HEK293 (cell line): Measurements from ENCODE around the gene RDH16.

ENCODE experiments used
- CTCF ChIA-PET: fragments of 350-600 bp; formaldehyde crosslinking; extraction: SDS; loops from one replicate; lab custom pipeline; 2021; ENCODE audit warnings: antibody characterized with exemption; lab: Yijun Ruan, JAX
- POLR2A ChIA-PET: fragments of 300-600 bp; formaldehyde crosslinking; extraction: SDS; loops from one replicate; lab custom pipeline; 2020; ENCODE audit warnings: antibody characterized with exemption, inconsistent platforms; lab: Yijun Ruan, JAX
- H3K27ac ChIP-seq: fragments of 200-500 bp; sonication (Bioruptor generic); 2 replicates; pipeline ENCODE4 v1.5.1; 2014; ENCODE audit warnings: low read depth, low read length, control low read depth, inconsistent platforms; ENCODE audit errors: extremely low read depth
- H3K36me3 ChIP-seq, 2 experiments: fragments of 200-500 bp in 1 of 2; sonication (Bioruptor generic) in 1 of 2; 1 replicate in 1 of 2; 2 replicates in 1 of 2; pipeline ENCODE4 v1.5.1; 2014 to 2017; ENCODE audit warnings: inconsistent platforms in 2 of 2, low read length in 2 of 2; ENCODE audit not compliant: control insufficient read depth in 2 of 2, insufficient read depth in 1 of 2
- H3K4me1 ChIP-seq: fragments of 200-500 bp; sonication (Bioruptor generic); 2 replicates; pipeline ENCODE4 v1.5.1; 2014; ENCODE audit warnings: mild to moderate bottlenecking, low read length, inconsistent platforms; ENCODE audit not compliant: control insufficient read depth, insufficient read depth
- H3K4me3 ChIP-seq: 2 replicates; pipeline ENCODE4 v1.5.1; 2011; ENCODE audit warnings: low read depth, mild to moderate bottlenecking, control low read depth, low read length, moderate library complexity
- H3K9me3 ChIP-seq: fragments of 200-500 bp; sonication (Bioruptor generic); 2 replicates; pipeline ENCODE4 v1.5.1; 2014; ENCODE audit warnings: low read depth, low read length, inconsistent platforms; ENCODE audit not compliant: control insufficient read depth, insufficient read depth
- BCL11B ChIP-seq: fragments of 450-650 bp; formaldehyde crosslinking; IDR thresholded peaks from 2 replicates; pipeline ENCODE4 v1.5.1; 2016; ENCODE audit warnings: low read depth, missing biosample characterization, missing genetic modification characterization
- KLF16 ChIP-seq: fragments of 450-650 bp; formaldehyde crosslinking; IDR thresholded peaks from 2 replicates; pipeline ENCODE4 v1.5.1; 2017; ENCODE audit warnings: missing biosample characterization, missing genetic modification characterization
- KLF7 ChIP-seq: fragments of 450-650 bp; formaldehyde crosslinking; IDR thresholded peaks from 2 replicates; pipeline ENCODE4 v1.5.1; 2016; ENCODE audit warnings: missing biosample characterization, missing genetic modification characterization, borderline replicate concordance
- SALL2 ChIP-seq: fragments of 450-650 bp; formaldehyde crosslinking; IDR thresholded peaks from 2 replicates; pipeline ENCODE4 v1.5.0; 2017; ENCODE audit warnings: missing biosample characterization, mild to moderate bottlenecking, missing genetic modification characterization, borderline replicate concordance
- ZBTB8A ChIP-seq: fragments of 450-650 bp; formaldehyde crosslinking; IDR thresholded peaks from 2 replicates; pipeline ENCODE4 v1.5.1; 2016; ENCODE audit warnings: missing biosample characterization, missing genetic modification characterization
- ZFHX2 ChIP-seq: fragments of 450-650 bp; formaldehyde crosslinking; conservative IDR thresholded peaks from 2 replicates; pipeline ENCODE4 v1.5.1; 2016; ENCODE audit warnings: missing biosample characterization, missing genetic modification characterization
- ZNF121 ChIP-seq: fragments of 450-650 bp; formaldehyde crosslinking; IDR thresholded peaks from 2 replicates; pipeline ENCODE4 v1.5.1; 2016; ENCODE audit warnings: missing biosample characterization, missing genetic modification characterization
- ZNF184 ChIP-seq: fragments of 450-650 bp; IDR thresholded peaks from 2 replicates; pipeline ENCODE4 v1.5.1; 2018; ENCODE audit warnings: missing biosample characterization, mild to moderate bottlenecking, missing genetic modification characterization
- ZNF560 ChIP-seq: fragments of 450-650 bp; formaldehyde crosslinking; IDR thresholded peaks from 2 replicates; pipeline ENCODE4 v1.5.1; 2017; ENCODE audit warnings: missing biosample characterization, missing genetic modification characterization, borderline replicate concordance
- ZNF664 ChIP-seq: fragments of 450-650 bp; formaldehyde crosslinking; IDR thresholded peaks from 2 replicates; pipeline ENCODE4 v1.5.1; 2016; ENCODE audit warnings: missing biosample characterization, missing genetic modification characterization
- ZNF692 ChIP-seq: fragments of 450-650 bp; formaldehyde crosslinking; IDR thresholded peaks from 2 replicates; pipeline ENCODE4 v1.5.1; 2016; ENCODE audit warnings: missing biosample characterization, missing genetic modification characterization
- ZNF704 ChIP-seq: fragments of 450-650 bp; formaldehyde crosslinking; IDR thresholded peaks from 2 replicates; pipeline ENCODE4 v1.5.1; 2016; ENCODE audit warnings: missing biosample characterization, missing genetic modification characterization
- ZSCAN16 ChIP-seq: fragments of 450-650 bp; formaldehyde crosslinking; IDR thresholded peaks from 2 replicates; pipeline ENCODE4 v1.5.1; 2016; ENCODE audit warnings: missing biosample characterization, missing genetic modification characterization
- ZXDB ChIP-seq: fragments of 450-650 bp; formaldehyde crosslinking; IDR thresholded peaks from 2 replicates; pipeline ENCODE4 v1.5.1; 2016; ENCODE audit warnings: missing biosample characterization, missing genetic modification characterization
- TF ChIP-seq, protein P1 (sequence below): fragments of 450-650 bp; formaldehyde crosslinking; IDR thresholded peaks from 2 replicates; pipeline ENCODE4; 2016; ENCODE audit warnings: missing biosample characterization, missing genetic modification characterization
- TF ChIP-seq, protein P2 (sequence below): fragments of 450-650 bp; formaldehyde crosslinking; IDR thresholded peaks from 2 replicates; pipeline ENCODE4 v1.5.1; 2016; ENCODE audit warnings: missing biosample characterization, missing genetic modification characterization

Gene RDH16

DNA sequence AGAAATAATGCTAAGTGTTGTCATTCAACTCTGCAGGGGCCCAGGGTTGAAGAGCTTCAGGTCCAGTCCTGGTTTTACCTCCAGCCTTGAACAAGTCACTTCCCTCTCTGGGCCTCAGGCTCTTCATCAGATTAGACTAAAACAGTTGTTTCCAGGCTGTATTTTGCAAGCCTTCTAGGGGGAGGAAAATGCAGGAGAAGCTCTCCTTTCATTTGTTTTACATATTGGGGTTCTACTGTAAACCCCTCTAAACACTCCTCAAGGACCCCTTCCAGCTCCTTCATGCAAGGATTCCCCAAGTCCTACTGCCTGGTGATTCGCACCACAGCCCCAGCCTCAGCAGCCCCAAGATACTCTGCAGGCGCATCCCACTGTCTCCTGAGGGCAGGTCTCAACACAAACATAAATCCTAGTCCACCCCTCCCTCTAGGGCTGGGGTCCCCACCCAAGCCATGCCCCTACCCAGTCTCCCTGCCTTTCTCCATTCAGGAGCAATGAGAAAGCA lies 25.9 kb downstream of the RDH16 start:
- no peak for TF ChIP-seq KLF7 (tag by site-specific recombination)
- 0 out of 2 replicates have a peak, but pooled peaks have one; percentile 16 for TF ChIP-seq ZNF184
- Histone ChIP-seq H3K9me3 (no peaks in the 10 kb centered on the region), H3K27ac (no peak overlapping the region), H3K4me3 (no peak overlapping the region), H3K4me1 (no peaks in the 10 kb centered on the region), H3K36me3 (no peaks in the 10 kb centered on the region)
- CTCF ChIA-PET, result interaction anchor here (0.5 to 1.5 kb wide), 6 partner anchors 33 to 1576 kb away, joined by 3 to 4 read pairs (median 3); no protein-coding TSS in a partner anchor
- POLR2A ChIA-PET, result no interaction called here

DNA sequence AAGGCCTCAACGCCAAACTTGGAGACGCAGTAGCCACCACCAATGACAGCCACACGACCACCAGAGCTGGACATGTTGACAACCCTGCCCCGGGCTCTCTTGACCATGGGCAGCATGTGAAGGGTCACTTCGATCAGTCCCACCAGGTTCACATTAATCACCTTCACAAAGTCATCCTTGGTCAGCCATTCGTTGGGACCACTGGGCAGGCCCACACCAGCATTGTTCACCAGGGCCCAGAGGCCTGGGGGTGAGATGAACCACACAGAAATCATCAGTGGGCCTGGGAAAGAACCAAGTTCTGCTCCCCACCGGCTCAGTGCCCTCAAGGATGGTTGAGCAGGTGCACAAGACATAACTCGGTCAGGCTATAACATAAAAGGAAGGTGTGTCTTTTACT lies 27.2 kb downstream of the RDH16 start:
- CTCF ChIA-PET, result no interaction called here

GRCh38 chr12:56929780-56930179 lies 27.6 kb downstream of the RDH16 start:
- Histone ChIP-seq H3K4me1 (no peaks in the 10 kb centered on the region), H3K36me3 (no peaks in the 10 kb centered on the region), H3K27ac (no peak overlapping the region), H3K9me3 (no peaks in the 10 kb centered on the region), H3K4me3 (no peak overlapping the region)
- ChIA-PET POLR2A (no interaction called here), CTCF (no interaction called here)
- TF ChIP-seq ZFHX2 (tag by site-specific recombination), result peak; percentile 36; the same call in 1 of the 2 replicates
- TF ChIP-seq ZNF121, result no peak

More for the DNA sequence above, 27.2 kb downstream of the RDH16 start:
- Histone ChIP-seq H3K27ac (no peak overlapping the region), H3K36me3 (no peaks in the 10 kb centered on the region), H3K4me3 (no peak overlapping the region), H3K9me3 (no peaks in the 10 kb centered on the region), H3K4me1 (no peaks in the 10 kb centered on the region)
- POLR2A ChIA-PET, result no interaction called here
- TF ChIP-seq ZNF692 (tag by site-specific recombination) (no peak), KLF16 (tag by site-specific recombination) (no peak), SALL2 (no peak), ZBTB8A (no peak), ZNF560 (no peak), ZXDB (tag by site-specific recombination) (no peak), BCL11B (tag by site-specific recombination) (no peak), ZNF664 (tag by site-specific recombination) (no peak), ZSCAN16 (tag by site-specific recombination) (no peak), ZNF704 (tag by site-specific recombination) (no peak)
- TF ChIP-seq, protein P1, sequence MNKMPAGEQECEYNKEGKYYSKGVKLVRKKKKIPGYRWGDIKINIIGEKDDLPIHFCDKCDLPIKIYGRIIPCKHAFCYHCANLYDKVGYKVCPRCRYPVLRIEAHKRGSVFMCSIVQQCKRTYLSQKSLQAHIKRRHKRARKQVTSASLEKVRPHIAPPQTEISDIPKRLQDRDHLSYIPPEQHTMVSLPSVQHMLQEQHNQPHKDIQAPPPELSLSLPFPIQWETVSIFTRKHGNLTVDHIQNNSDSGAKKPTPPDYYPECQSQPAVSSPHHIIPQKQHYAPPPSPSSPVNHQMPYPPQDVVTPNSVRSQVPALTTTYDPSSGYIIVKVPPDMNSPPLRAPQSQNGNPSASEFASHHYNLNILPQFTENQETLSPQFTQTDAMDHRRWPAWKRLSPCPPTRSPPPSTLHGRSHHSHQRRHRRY, result no peak
- TF ChIP-seq, protein P2, sequence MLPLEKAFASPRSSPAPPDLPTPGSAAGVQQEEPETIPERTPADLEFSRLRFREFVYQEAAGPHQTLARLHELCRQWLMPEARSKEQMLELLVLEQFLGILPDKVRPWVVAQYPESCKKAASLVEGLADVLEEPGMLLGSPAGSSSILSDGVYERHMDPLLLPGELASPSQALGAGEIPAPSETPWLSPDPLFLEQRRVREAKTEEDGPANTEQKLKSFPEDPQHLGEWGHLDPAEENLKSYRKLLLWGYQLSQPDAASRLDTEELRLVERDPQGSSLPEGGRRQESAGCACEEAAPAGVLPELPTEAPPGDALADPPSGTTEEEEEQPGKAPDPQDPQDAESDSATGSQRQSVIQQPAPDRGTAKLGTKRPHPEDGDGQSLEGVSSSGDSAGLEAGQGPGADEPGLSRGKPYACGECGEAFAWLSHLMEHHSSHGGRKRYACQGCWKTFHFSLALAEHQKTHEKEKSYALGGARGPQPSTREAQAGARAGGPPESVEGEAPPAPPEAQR (tag by site-specific recombination), result no peak
